Natural killer cell (primary cell): ENCODE measurements around the gene SRP19. TPM values are rescaled to one million over a fixed set of nuclear protein-coding genes. Genes with fewer than 3 reads are reported as not detected.
A peak's percentile ranks its signal among the peaks of the same experiment; 100 is the strongest.

Experiments used
- ATAC-seq, 3 donors: fragments of 150-1000 bp in 2 of 3; fragments of 200-7000 bp in 1 of 3; cut with Tn5 transposase; 1 replicate in 1 of 3; 2 replicates in 2 of 3; pipeline ENCODE4 v1.10.0; 2021; ENCODE audit warnings: mild to moderate bottlenecking in 2 of 3, moderate library complexity in 2 of 3
- DNase-seq, 2 donors: peaks; one replicate each; pipeline versions ENCODE4 v3.0.0 to v3.0.0-alpha.2; 2013 to 2021; ENCODE audit warnings: mixed read lengths in 1 of 2
- H3K27ac ChIP-seq: one replicate; pipeline ENCODE4 v1.5.1; 2013; ENCODE audit warnings: mild to moderate bottlenecking, low read length
- H3K27me3 ChIP-seq: one replicate; pipeline ENCODE4 v1.6.1; 2013; ENCODE audit warnings: low read length; ENCODE audit not compliant: control insufficient read depth, insufficient read depth
- H3K36me3 ChIP-seq: one replicate; pipeline ENCODE4 v1.6.1; 2013; ENCODE audit warnings: low read length; ENCODE audit not compliant: control insufficient read depth, insufficient read depth
- H3K4me1 ChIP-seq: one replicate; pipeline ENCODE4 v1.6.1; 2013; ENCODE audit warnings: low read length; ENCODE audit not compliant: control insufficient read depth, insufficient read depth
- H3K4me3 ChIP-seq: one replicate; pipeline ENCODE4 v1.5.1; 2013; ENCODE audit warnings: low read length
- H3K9me3 ChIP-seq: one replicate; pipeline ENCODE4 v1.6.1; 2013; ENCODE audit warnings: low read length; ENCODE audit not compliant: control insufficient read depth, insufficient read depth
- H3K27ac Mint-ChIP-seq, 2 donors: one replicate each; pipeline ENCODE4 v1.8.0; 2022; ENCODE audit warnings: mild to moderate bottlenecking in 2 of 2, mixed read lengths in 2 of 2, moderate library complexity in 1 of 2
- H3K27me3 Mint-ChIP-seq, 2 donors: one replicate each; pipeline ENCODE4 v1.8.0; 2022; ENCODE audit warnings: low read depth in 2 of 2, mixed read lengths in 2 of 2
- H3K36me3 Mint-ChIP-seq: one replicate; pipeline ENCODE4 v1.8.0; 2022; ENCODE audit warnings: mixed read lengths
- H3K4me1 Mint-ChIP-seq, 2 donors: one replicate each; pipeline ENCODE4 v1.8.0; 2022; ENCODE audit warnings: mixed read lengths in 2 of 2
- H3K4me3 Mint-ChIP-seq: one replicate; pipeline ENCODE4 v1.8.0; 2022; ENCODE audit warnings: mild to moderate bottlenecking, moderate library complexity, mixed read lengths
- H3K9me3 Mint-ChIP-seq, 2 donors: one replicate each; pipeline ENCODE4 v1.8.0; 2022; ENCODE audit warnings: mixed read lengths in 2 of 2
- CTCF ChIP-seq: fragments of 200-600 bp; IDR thresholded peaks from one replicate; pipeline ENCODE4 v1.8.0; 2022; ENCODE audit warnings: antibody characterized with exemption
- WGBS: methylation state at CpG from one replicate; pipeline ENCODE4 v1.1.7; 2013; ENCODE audit warnings: missing lambda C conversion rate; ENCODE audit not compliant: insufficient coverage; 5-methylcytosine and 5-hydroxymethylcytosine counted together
- intact Hi-C: fragments of 100-400 bp; cut with micrococcal nuclease; formaldehyde crosslinking; loops from one replicate; pipeline ENCODE4 v1.14.2; 2022
- total RNA-seq, 4 donors: library from RNA; stranded (reverse); fragments of 120-200 nt in 1 of 4; gene quantifications; one replicate each; pipeline versions ENCODE4 v1.2.3 to v1.2.4, GENCODE V29; 2013 to 2022

SRP19 gene
- total RNA-seq, 3 donors from 2014 or later (not counting 1 experiment from before 2014, with no cell fraction given) = 52.8 to 58.5 (median 54.7) TPM

- peaks cover 26 to 29% of the 10 kb centered on the region in 2 donors for H3K4me1 Mint-ChIP-seq
- Histone ChIP-seq H3K4me1 (no peaks in the 10 kb centered on the region), H3K4me3 (no peak overlapping the region), H3K27ac (no peak overlapping the region), H3K27me3 (no peaks in the 10 kb centered on the region), H3K36me3 (peaks cover 15% of the 10 kb centered on the region), H3K9me3 (no peaks in the 10 kb centered on the region)
- 83% methylated on average over 3 of the region's 4 CpGs for WGBS
- H3K4me3 Mint-ChIP-seq = no peak overlapping the region
- no peak for TF ChIP-seq CTCF
- ATAC-seq (peak in 1 of 3 donors; percentile 21), DNase-seq (no peak)
- H3K9me3 Mint-ChIP-seq = no peaks in the 10 kb centered on the region
- no peaks in the 10 kb centered on the region for H3K27me3 Mint-ChIP-seq
- intact Hi-C loops = no loop called here
- H3K36me3 Mint-ChIP-seq = no peaks in the 10 kb centered on the region
- H3K27ac Mint-ChIP-seq = peak overlapping the region in 1 of 2 donors; percentile 60
These were observed 46.1 kb downstream of the SRP19 start for GRCh38 chr5:112907166-112907631.

- Histone ChIP-seq H3K27me3 (no peaks in the 10 kb centered on the region), H3K27ac (no peak overlapping the region), H3K36me3 (peaks cover 15% of the 10 kb centered on the region), H3K4me1 (no peaks in the 10 kb centered on the region), H3K4me3 (no peak overlapping the region), H3K9me3 (no peaks in the 10 kb centered on the region)
- H3K27ac Mint-ChIP-seq = peak overlapping the region in 1 of 2 donors; percentile 51
- no peaks in the 10 kb centered on the region for H3K27me3 Mint-ChIP-seq
- H3K4me3 Mint-ChIP-seq = no peak overlapping the region
- intact Hi-C loops = no loop called here
- H3K4me1 Mint-ChIP-seq = peaks cover 25 to 28% of the 10 kb centered on the region in 2 donors
- TF ChIP-seq CTCF = no peak
- H3K36me3 Mint-ChIP-seq = no peaks in the 10 kb centered on the region
- ATAC-seq (no peak), DNase-seq (no peak)
- no peaks in the 10 kb centered on the region for H3K9me3 Mint-ChIP-seq
These were observed 47.8 kb downstream of the SRP19 start for GRCh38 chr5:112908854-112909253.

GRCh38 chr5:112910529-112910928, 49.4 kb downstream of the SRP19 start:
- H3K9me3 Mint-ChIP-seq = no peaks in the 10 kb centered on the region
- no peak overlapping the region for H3K4me3 ChIP-seq
- no peaks in the 10 kb centered on the region for H3K36me3 Mint-ChIP-seq
- no peaks in the 10 kb centered on the region for H3K27me3 Mint-ChIP-seq
- no peaks in the 10 kb centered on the region for H3K9me3 ChIP-seq
- no peak for ATAC-seq
- H3K36me3 ChIP-seq = peaks cover 18% of the 10 kb centered on the region
- no peak overlapping the region for H3K4me3 Mint-ChIP-seq
- no peak for DNase-seq
- peak overlapping the region in 1 of 2 donors; percentile 24 for H3K27ac Mint-ChIP-seq
- peaks cover 1% of the 10 kb centered on the region for H3K4me1 ChIP-seq
- peaks cover 31 to 37% of the 10 kb centered on the region in 2 donors for H3K4me1 Mint-ChIP-seq
- WGBS = 96% methylated on average over 1 of the region's 1 CpG
- H3K27ac ChIP-seq = no peak overlapping the region
- intact Hi-C loops = no loop called here
- H3K27me3 ChIP-seq = no peaks in the 10 kb centered on the region
- no peak for TF ChIP-seq CTCF

GRCh38 chr5:112914584-112914983, 53.5 kb downstream of the SRP19 start:
- no peak for TF ChIP-seq CTCF
- DNase-seq (no peak), ATAC-seq (no peak)
- H3K9me3 ChIP-seq = no peaks in the 10 kb centered on the region
- Mint-ChIP-seq H3K36me3 (no peaks in the 10 kb centered on the region), H3K4me1 (peaks cover 64 to 70% of the 10 kb centered on the region in 2 donors), H3K4me3 (no peak overlapping the region), H3K9me3 (no peaks in the 10 kb centered on the region), H3K27ac (peak overlapping the region in 1 of 2 donors; percentile 29), H3K27me3 (no peaks in the 10 kb centered on the region)
- intact Hi-C loops = no loop called here
- H3K4me1 ChIP-seq = peaks cover 16% of the 10 kb centered on the region
- H3K27ac ChIP-seq = no peak overlapping the region
- WGBS = 98% methylated on average over 4 of the region's 4 CpGs
- peaks cover 23% of the 10 kb centered on the region for H3K36me3 ChIP-seq
- H3K4me3 ChIP-seq = no peak overlapping the region
- no peaks in the 10 kb centered on the region for H3K27me3 ChIP-seq
